HAP-1 (cell line): ENCODE data around the gene COPE.

Experiments
- DNase-seq, 2 experiments: peaks; one replicate each; pipeline ENCODE4 v3.0.0-alpha.2; 2016 to 2020; ENCODE audit warnings: low spot score in 2 of 2
- H3K27me3 ChIP-seq: fragments of 250-450 bp; sonication (Bioruptor Pico); 2 replicates; pipeline ENCODE4 v1.5.1; 2020; ENCODE audit warnings: low read depth, mild to moderate bottlenecking, moderate library complexity
- H3K36me3 ChIP-seq: fragments of 250-450 bp; sonication (Bioruptor Pico); replicated peaks from 2 replicates; pipeline ENCODE4 v1.5.1; 2020; ENCODE audit warnings: mild to moderate bottlenecking
- H3K4me1 ChIP-seq: fragments of 250-450 bp; sonication (Bioruptor Pico); 2 replicates; pipeline ENCODE4 v1.5.1; 2020; ENCODE audit warnings: mild to moderate bottlenecking
- H3K4me3 ChIP-seq: fragments of 250-450 bp; sonication (Bioruptor Pico); 2 replicates; pipeline ENCODE4 v1.5.1; 2020; ENCODE audit warnings: mild to moderate bottlenecking, moderate library complexity
- H3K9me3 ChIP-seq: fragments of 250-450 bp; sonication (Bioruptor Pico); 2 replicates; pipeline ENCODE4 v1.5.1; 2020; ENCODE audit warnings: mild to moderate bottlenecking, moderate library complexity
- in situ Hi-C: fragments of 300-500 bp; cut with MboI; formaldehyde crosslinking; loops from 3 replicates; pipeline ENCODE4 v1.14.3; 2020; ENCODE audit warnings: low sequenced_read_pairs, inconsistent platforms, mixed read lengths

The COPE gene

DNA sequence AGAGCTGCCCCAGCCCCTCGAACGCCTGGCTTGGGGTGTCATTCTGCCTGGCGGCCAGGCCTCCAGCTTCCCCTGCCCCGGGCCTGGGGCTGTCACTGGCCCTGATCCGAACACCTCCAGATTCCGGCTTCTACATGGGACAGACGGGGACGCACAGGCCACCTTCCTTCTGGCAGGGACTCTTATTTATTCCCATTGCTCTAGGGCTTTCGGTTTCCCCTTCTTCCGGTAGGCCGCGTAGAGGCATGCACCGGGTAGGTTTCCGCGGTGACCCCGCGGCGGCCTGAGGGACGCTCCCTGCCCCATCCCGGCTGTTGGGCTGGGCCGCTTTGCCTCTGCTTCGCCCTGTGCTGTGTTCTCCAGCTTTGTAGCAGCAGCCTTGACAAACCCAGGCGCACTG is 51.4 kb downstream of the COPE start:
- no peak for DNase-seq
- Histone ChIP-seq H3K4me1 (no peaks in the 10 kb centered on the region), H3K9me3 (no peaks in the 10 kb centered on the region), H3K27me3 (no peaks in the 10 kb centered on the region), H3K36me3 (peaks cover 47% of the 10 kb centered on the region), H3K4me3 (no peak overlapping the region)
- in situ Hi-C loops: no loop called here

GRCh38 chr19:18867199-18867598 is 52.0 kb downstream of the COPE start:
- in situ Hi-C loops: no loop called here
- no peaks in the 10 kb centered on the region for H3K9me3 ChIP-seq
- DNase-seq: no peak
- peaks cover 49% of the 10 kb centered on the region for H3K36me3 ChIP-seq
- H3K27me3 ChIP-seq: no peaks in the 10 kb centered on the region
- H3K4me3 ChIP-seq: no peak overlapping the region
- no peaks in the 10 kb centered on the region for H3K4me1 ChIP-seq

- peaks cover 53% of the 10 kb centered on the region for H3K36me3 ChIP-seq
- in situ Hi-C loops: no loop called here
These were observed 52.4 kb downstream of the COPE start for GRCh38 chr19:18866800-18867123.

DNA sequence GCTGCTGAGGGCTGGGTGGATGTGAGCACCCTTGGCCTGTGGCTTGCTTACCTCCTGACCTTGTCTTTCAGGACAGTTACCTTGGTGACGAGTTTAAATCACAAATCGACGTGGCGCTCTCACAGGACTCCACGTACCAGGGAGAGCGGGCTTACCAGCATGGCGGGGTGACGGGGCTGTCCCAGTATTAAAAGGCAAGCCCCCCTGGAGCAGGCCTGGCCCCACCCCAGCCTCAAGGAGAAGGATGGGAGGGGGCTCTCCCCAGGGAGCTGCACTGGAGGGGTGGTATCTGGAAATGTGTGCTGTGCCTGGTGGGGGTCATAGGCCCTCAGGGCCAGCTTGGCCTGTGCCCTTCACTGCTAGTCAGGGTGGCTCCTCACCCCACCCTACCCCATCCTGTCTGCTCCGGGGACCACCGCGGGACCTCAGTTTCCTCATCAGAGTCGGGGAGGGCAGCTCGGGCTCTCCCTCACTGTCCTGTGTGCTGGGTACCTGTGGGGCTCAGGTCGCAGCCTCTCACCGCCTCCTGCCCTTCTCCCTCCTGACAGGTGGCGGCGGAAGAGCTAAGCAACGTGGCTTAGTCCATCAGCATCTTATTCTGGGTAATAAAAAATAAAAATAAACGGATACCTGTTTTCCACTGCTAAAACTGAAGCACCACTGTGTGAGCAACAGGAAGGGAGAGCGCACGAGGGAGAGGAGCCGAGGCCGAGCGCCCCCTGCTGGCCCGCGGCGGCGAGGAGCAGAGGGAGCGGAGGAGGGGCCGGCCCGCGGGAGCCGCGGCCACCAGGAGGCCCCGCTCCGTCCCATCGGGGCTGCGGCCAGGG is 53.0 kb downstream of the COPE start:
- H3K4me3 ChIP-seq: no peak overlapping the region
- H3K27me3 ChIP-seq: no peaks in the 10 kb centered on the region
- H3K9me3 ChIP-seq: no peaks in the 10 kb centered on the region
- H3K4me1 ChIP-seq: no peaks in the 10 kb centered on the region
- peaks cover 59% of the 10 kb centered on the region for H3K36me3 ChIP-seq
- in situ Hi-C loops: no loop called here
- peak; percentile 49 to 79 for DNase-seq

More at GRCh38 chr19:18866800-18867123, 52.4 kb downstream of the COPE start:
- H3K4me1 ChIP-seq: no peaks in the 10 kb centered on the region
- no peaks in the 10 kb centered on the region for H3K9me3 ChIP-seq
- no peak overlapping the region for H3K4me3 ChIP-seq
- H3K27me3 ChIP-seq: no peaks in the 10 kb centered on the region
- no peak for DNase-seq

GRCh38 chr19:18865106-18865972 is 53.8 kb downstream of the COPE start:
- no peaks in the 10 kb centered on the region for H3K27me3 ChIP-seq
- H3K36me3 ChIP-seq: peaks cover 68% of the 10 kb centered on the region
- in situ Hi-C loops: no loop called here

GRCh38 chr19:18863843-18864362 is 55.3 kb downstream of the COPE start:
- in situ Hi-C loops: no loop called here
- no peaks in the 10 kb centered on the region for H3K4me1 ChIP-seq
- H3K27me3 ChIP-seq: no peaks in the 10 kb centered on the region
- peaks cover 82% of the 10 kb centered on the region for H3K36me3 ChIP-seq
- no peaks in the 10 kb centered on the region for H3K9me3 ChIP-seq
- no peak overlapping the region for H3K4me3 ChIP-seq
- DNase-seq: no peak

More at GRCh38 chr19:18865106-18865972, 53.8 kb downstream of the COPE start:
- no peak for DNase-seq
- no peaks in the 10 kb centered on the region for H3K9me3 ChIP-seq
- no peaks in the 10 kb centered on the region for H3K4me1 ChIP-seq
- no peak overlapping the region for H3K4me3 ChIP-seq

DNA sequence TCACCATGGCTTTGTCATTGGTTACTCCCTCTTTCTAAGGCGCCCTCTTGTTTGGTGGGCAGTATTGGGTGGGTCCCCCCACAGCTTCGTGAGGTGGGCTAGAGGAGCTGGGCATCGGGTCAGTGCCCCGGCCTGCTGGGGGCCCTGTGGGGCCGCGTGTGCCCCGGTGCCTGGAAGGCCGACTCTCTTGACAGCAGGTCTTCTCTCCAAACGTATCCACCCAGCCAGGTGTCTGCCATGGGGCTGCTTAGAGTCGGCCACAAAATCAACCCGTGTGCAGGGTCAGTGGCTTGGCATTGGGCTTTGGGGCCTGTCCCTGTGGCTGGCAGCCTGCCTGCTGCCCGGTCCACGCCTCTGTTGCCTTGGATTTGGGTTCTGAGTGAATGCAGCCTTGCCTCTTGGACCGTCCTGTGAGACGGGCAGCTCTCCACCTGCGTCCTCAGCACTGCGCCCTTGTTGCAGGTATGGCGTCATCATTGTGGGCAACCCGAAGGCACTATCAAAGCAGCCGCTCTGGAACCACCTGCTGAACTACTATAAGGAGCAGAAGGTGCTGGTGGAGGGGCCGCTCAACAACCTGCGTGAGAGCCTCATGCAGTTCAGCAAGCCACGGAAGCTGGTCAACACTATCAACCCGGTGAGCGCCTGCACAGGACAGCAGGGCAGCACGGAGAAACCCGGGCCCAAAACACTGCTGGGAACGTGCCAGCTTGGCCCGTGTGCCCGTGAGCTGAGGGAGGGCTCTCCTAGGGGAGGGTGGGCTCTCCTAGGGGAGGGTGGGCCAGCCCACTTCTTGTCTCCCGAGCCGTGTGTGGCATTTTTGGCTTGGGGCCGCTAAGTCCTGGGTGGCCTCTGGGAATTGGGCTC is 56.0 kb downstream of the COPE start:
- no peak for DNase-seq
- H3K36me3 ChIP-seq: peaks cover 87% of the 10 kb centered on the region
- no peaks in the 10 kb centered on the region for H3K27me3 ChIP-seq
- no peak overlapping the region for H3K4me3 ChIP-seq
- no peaks in the 10 kb centered on the region for H3K4me1 ChIP-seq
- in situ Hi-C loops: no loop called here
- no peaks in the 10 kb centered on the region for H3K9me3 ChIP-seq

DNA sequence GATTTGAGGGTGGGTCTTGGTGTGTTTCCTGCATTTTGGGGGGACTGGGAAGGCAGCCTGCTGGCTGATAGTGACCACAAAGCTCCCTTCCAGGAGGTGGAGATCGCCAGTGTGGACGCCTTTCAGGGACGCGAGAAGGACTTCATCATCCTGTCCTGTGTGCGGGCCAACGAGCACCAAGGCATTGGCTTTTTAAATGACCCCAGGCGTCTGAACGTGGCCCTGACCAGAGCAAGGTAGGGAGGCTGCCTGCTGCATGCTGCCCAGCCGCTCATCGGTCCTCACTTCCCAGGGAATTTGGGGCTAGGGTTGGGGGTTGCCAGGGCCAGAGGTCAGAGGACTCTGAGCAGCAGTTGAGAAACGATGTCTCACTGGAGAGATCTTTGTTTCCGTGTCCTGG is 57.3 kb downstream of the COPE start:
- Histone ChIP-seq H3K27me3 (no peaks in the 10 kb centered on the region), H3K4me3 (no peak overlapping the region), H3K4me1 (no peaks in the 10 kb centered on the region), H3K36me3 (peaks cover 87% of the 10 kb centered on the region), H3K9me3 (no peaks in the 10 kb centered on the region)
- in situ Hi-C loops: no loop called here
- no peak for DNase-seq

DNA sequence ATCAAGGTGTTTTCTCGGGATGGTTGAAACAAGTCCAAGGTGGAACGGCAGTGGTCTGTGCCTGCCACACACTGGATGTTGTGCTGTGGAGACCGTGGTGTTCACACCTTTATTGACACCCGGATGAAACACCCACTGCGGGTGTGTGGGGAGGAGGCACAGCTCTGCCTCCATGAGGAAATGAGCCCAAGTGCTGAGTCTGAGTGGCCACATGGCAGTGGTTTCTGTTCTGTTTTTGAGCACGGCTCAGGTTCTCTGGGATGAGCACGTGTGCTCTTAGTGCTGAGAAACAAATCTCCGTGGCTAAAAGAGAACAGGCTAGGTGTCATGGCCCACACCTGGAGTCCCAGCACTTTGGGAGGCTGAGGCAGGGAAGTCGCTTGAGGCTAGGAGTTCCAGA is 58.0 kb downstream of the COPE start:
- H3K27me3 ChIP-seq: no peaks in the 10 kb centered on the region
- no peaks in the 10 kb centered on the region for H3K4me1 ChIP-seq
- H3K4me3 ChIP-seq: no peak overlapping the region
- H3K36me3 ChIP-seq: peaks cover 89% of the 10 kb centered on the region
- H3K9me3 ChIP-seq: no peaks in the 10 kb centered on the region
- in situ Hi-C loops: no loop called here
- DNase-seq: no peak

GRCh38 chr19:18860725-18861124 is 58.5 kb downstream of the COPE start:
- in situ Hi-C loops: no loop called here
- Histone ChIP-seq H3K9me3 (no peaks in the 10 kb centered on the region), H3K4me3 (no peak overlapping the region), H3K27me3 (no peaks in the 10 kb centered on the region), H3K4me1 (no peaks in the 10 kb centered on the region), H3K36me3 (peaks cover 89% of the 10 kb centered on the region)
- DNase-seq: no peak

DNA sequence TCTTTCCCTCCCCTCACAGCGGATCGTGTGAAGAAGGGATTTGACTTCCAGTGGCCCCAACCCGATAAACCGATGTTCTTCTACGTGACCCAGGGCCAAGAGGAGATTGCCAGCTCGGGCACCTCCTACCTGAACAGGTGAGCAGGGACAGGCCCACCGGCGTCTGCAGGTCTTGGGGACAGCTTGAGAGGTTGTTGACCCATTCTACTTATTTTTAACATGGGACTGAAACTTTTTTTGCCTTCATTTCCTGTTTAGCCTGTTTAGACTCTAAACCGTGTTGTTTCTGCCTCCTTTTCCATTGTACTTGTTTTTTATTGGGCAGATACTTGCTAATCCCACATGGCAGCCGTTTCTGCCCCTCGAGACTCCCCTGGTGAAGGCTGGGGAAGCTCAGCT is 58.9 kb downstream of the COPE start:
- no peak for DNase-seq
- H3K9me3 ChIP-seq: no peaks in the 10 kb centered on the region
- in situ Hi-C loops: no loop called here
- H3K27me3 ChIP-seq: no peaks in the 10 kb centered on the region
- no peaks in the 10 kb centered on the region for H3K4me1 ChIP-seq
- peaks cover 89% of the 10 kb centered on the region for H3K36me3 ChIP-seq
- H3K4me3 ChIP-seq: no peak overlapping the region

DNA sequence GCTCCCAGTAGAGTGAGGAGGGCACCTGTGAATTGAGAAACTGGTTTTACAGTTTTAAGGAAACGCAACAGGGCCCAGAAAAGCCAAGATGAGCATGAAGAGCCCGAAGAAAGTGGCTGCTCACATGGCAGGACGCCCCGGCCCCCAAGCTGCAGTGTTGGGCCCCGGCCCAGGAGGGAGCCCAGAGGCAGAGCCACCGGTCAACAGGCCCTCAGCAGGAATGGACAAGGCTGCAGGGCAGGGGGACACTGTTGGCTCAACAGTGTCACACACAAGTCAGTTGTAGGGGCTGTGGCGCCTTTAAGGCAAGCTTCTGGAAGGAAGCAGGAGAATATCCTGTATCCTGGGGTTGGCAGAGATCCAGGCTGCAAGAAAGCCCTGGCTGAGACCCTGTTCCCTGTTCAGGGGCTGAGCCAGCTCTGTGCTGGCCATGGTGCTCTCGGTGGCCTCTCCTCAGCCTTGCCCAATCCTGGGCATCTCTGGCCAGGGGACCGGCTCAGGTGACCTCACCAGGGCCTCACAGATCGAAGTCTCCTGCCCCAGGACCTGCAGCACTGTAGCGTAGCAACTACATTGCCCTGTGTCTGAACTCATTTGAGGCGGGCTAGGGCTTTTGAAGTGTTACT is 59.4 kb downstream of the COPE start:
- Histone ChIP-seq H3K36me3 (peaks cover 92% of the 10 kb centered on the region), H3K27me3 (no peaks in the 10 kb centered on the region), H3K9me3 (no peaks in the 10 kb centered on the region), H3K4me3 (no peak overlapping the region), H3K4me1 (no peaks in the 10 kb centered on the region)
- DNase-seq: no peak
- in situ Hi-C loops: loop anchor here (10.0 kb wide), 1 partner anchor 405 kb away; no protein-coding TSS in a partner anchor
